B cell (primary cell): ENCODE data around the gene RLBP1. TPM values are rescaled to one million over a fixed set of nuclear protein-coding genes. Genes with fewer than 3 reads are reported as not detected.

Source experiments
- ATAC-seq: fragments of 200-7000 bp; cut with Tn5 transposase; one replicate; pipeline ENCODE4 v1.10.0; 2021; ENCODE audit warnings: low read depth, mild to moderate bottlenecking, moderate number of reproducible peaks, moderate library complexity
- CTCF ChIA-PET: fragments of 350-600 bp; sonication (Branson Sonifier 250); formaldehyde crosslinking; loops from one replicate; lab custom pipeline; 2021; ENCODE audit warnings: antibody characterized with exemption, inconsistent platforms; lab: Charles Lee
- POLR2A ChIA-PET: fragments of 350-600 bp; sonication (Branson Sonifier 250); formaldehyde crosslinking; loops from one replicate; lab custom pipeline; 2021; ENCODE audit warnings: antibody characterized with exemption; lab: Charles Lee
- DNase-seq: peaks from one replicate; pipeline ENCODE4 v3.0.0; 2013
- H2AFZ ChIP-seq: 2 replicates; pipeline ENCODE4 v1.6.1; 2012; ENCODE audit warnings: mild to moderate bottlenecking, low read depth, low read length; ENCODE audit not compliant: insufficient read depth, poor library complexity, severe bottlenecking
- H3K27ac ChIP-seq, 2 donors: 1 replicate in 1 of 2; 2 replicates in 1 of 2; pipeline ENCODE4 v1.5.1; 2012 to 2013; ENCODE audit warnings: low read length in 2 of 2, mild to moderate bottlenecking in 2 of 2, moderate library complexity in 1 of 2
- H3K27me3 ChIP-seq, 4 experiments: fragments of 200-600 bp in 1 of 4; sonication (generic) in 1 of 4; replicated peaks in 1 of 4; 1 replicate in 2 of 4; 2 replicates in 2 of 4; pipeline versions ENCODE4 v1.6.1 to v1.7.0; 2013 to 2016; ENCODE audit warnings: low read length in 3 of 4, mild to moderate bottlenecking in 2 of 4, mixed read lengths in 1 of 4, moderate library complexity in 1 of 4; ENCODE audit not compliant: insufficient read depth in 4 of 4, control insufficient read depth in 3 of 4; ENCODE audit errors: control extremely low read depth in 1 of 4
- H3K36me3 ChIP-seq, 2 experiments: replicated peaks in 1 of 2; 1 replicate in 1 of 2; 2 replicates in 1 of 2; pipeline versions ENCODE4 v1.6.1 to v1.7.1; 2013; ENCODE audit warnings: low read length in 1 of 2; ENCODE audit not compliant: insufficient read depth in 2 of 2, control insufficient read depth in 1 of 2; ENCODE audit errors: control extremely low read depth in 1 of 2, extremely low read depth in 1 of 2
- H3K4me1 ChIP-seq, 2 donors: fragments of 200-600 bp in 1 of 2; sonication (generic) in 1 of 2; 1 replicate in 1 of 2; 2 replicates in 1 of 2; pipeline versions ENCODE4 v1.5.1 to v1.6.1; 2013 to 2017; ENCODE audit warnings: low read length in 2 of 2; ENCODE audit not compliant: control insufficient read depth in 2 of 2, insufficient read depth in 2 of 2
- H3K4me2 ChIP-seq: replicated peaks from 2 replicates; pipeline ENCODE3; 2012; ENCODE audit warnings: mild to moderate bottlenecking, low read depth, low read length; ENCODE audit not compliant: poor library complexity, severe bottlenecking
- H3K4me3 ChIP-seq, 5 experiments: fragments of 200-600 bp in 1 of 5; sonication (generic) in 1 of 5; 1 replicate in 3 of 5; 2 replicates in 2 of 5; pipeline versions ENCODE4 v1.5.1 to v1.7.0; 2011 to 2016; ENCODE audit warnings: low read length in 4 of 5, mild to moderate bottlenecking in 4 of 5, low read depth in 2 of 5, control low read depth in 1 of 5, moderate library complexity in 1 of 5; ENCODE audit not compliant: insufficient read depth in 1 of 5; ENCODE audit errors: control extremely low read depth in 1 of 5, extremely low read depth in 1 of 5
- H3K79me2 ChIP-seq: fragments of 200-600 bp; sonication (generic); one replicate; pipeline ENCODE4 v1.6.0; 2016; ENCODE audit warnings: low read length; ENCODE audit not compliant: control insufficient read depth, insufficient read depth
- H3K9ac ChIP-seq: fragments of 200-600 bp; sonication (generic); 2 replicates; pipeline ENCODE4 v1.6.1; 2017; ENCODE audit warnings: mild to moderate bottlenecking, low read length, moderate library complexity
- H3K9me3 ChIP-seq, 3 donors: one replicate each; pipeline versions ENCODE4 v1.6.1 to v1.7.1; 2013; ENCODE audit warnings: low read length in 2 of 3; ENCODE audit not compliant: control insufficient read depth in 2 of 3, insufficient read depth in 1 of 3; ENCODE audit errors: control extremely low read depth in 1 of 3
- H4K20me1 ChIP-seq: 2 replicates; pipeline ENCODE4 v1.6.0; 2012; ENCODE audit warnings: mild to moderate bottlenecking, low read length; ENCODE audit not compliant: insufficient read depth, control insufficient read depth, poor library complexity, severe bottlenecking
- H3K27ac Mint-ChIP-seq: one replicate; pipeline ENCODE4 v1.8.0; 2021; ENCODE audit warnings: mixed read lengths
- H3K27me3 Mint-ChIP-seq: one replicate; pipeline ENCODE4 v1.8.0; 2021; ENCODE audit warnings: mixed read lengths
- H3K4me1 Mint-ChIP-seq: one replicate; pipeline ENCODE4 v1.8.0; 2021; ENCODE audit warnings: mixed read lengths
- H3K4me3 Mint-ChIP-seq: one replicate; pipeline ENCODE4 v1.8.0; 2021; ENCODE audit warnings: mixed read lengths
- H3K9me3 Mint-ChIP-seq: one replicate; pipeline ENCODE4 v1.8.0; 2022; ENCODE audit warnings: mixed read lengths; ENCODE audit not compliant: insufficient read depth
- CTCF ChIP-seq: fragments of 200-600 bp; IDR thresholded peaks from one replicate; pipeline ENCODE4 v1.8.0; 2022; ENCODE audit warnings: antibody characterized with exemption, mild to moderate bottlenecking
- EZH2 ChIP-seq: IDR thresholded peaks from 2 replicates; pipeline ENCODE4 v1.6.1; 2012; ENCODE audit warnings: borderline replicate concordance, low read depth, mild to moderate bottlenecking, moderate library complexity, low read length; ENCODE audit not compliant: insufficient read depth, poor library complexity, severe bottlenecking
- WGBS: methylation state at CpG from one replicate; pipeline ENCODE4 v1.1.5; 2013; ENCODE audit warnings: missing lambda C conversion rate; ENCODE audit not compliant: insufficient coverage; 5-methylcytosine and 5-hydroxymethylcytosine counted together
- intact Hi-C: fragments of 100-400 bp; cut with micrococcal nuclease; formaldehyde crosslinking; loops from one replicate; pipeline ENCODE4 v1.10.0; 2022
- polyA plus RNA-seq: library from polyadenylated mRNA; depleted of rRNA; stranded (reverse); fragments of >200 nt; gene quantifications from 2 replicates; pipeline ENCODE4 v1.2.3, GENCODE V29; 2012
- total RNA-seq, 2 donors: library from RNA; stranded (reverse); fragments of 120-200 nt in 1 of 2; gene quantifications; 1 replicate in 1 of 2; 2 replicates in 1 of 2; pipeline versions ENCODE4 v1.2.3 to v1.2.4, GENCODE V29; 2013 to 2022

RLBP1 gene
- total and polyA plus RNA-seq, 2 donors (not counting 1 experiment from before 2014, with no cell fraction given) = not detected

DNA sequence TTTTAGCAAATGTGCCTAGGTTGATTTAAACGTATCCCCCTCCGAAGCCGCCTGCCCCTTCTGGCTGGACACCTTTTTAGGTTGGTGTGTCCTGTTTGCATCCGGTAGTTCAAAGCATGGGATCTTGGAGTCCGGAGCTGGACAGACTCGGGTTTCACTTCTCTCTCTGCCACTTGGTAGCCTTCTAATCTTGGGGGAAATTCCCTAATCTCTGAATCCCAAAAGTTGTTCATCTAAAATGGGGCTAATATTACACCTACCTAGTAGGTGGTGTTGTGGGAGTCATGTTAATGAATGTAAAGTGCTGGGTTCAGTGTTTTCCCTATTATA is 23.2 kb upstream of the RLBP1 start:
- Histone ChIP-seq H3K27ac (peak overlapping the region in 1 of 2 donors; percentile 30), H4K20me1 (no peaks in the 10 kb centered on the region), H3K4me2 (peak overlapping the region; percentile 80), H2AFZ (peak overlapping the region; percentile 90), H3K4me1 (peaks cover 10 to 17% of the 10 kb centered on the region in 2 donors), H3K36me3 (peaks cover 0 to 3% of the 10 kb centered on the region in 2 experiments), H3K4me3 (peak overlapping the region; percentile 62 to 92 (median 76)), H3K9ac (peak overlapping the region; percentile 70), H3K27me3 (no peaks in the 10 kb centered on the region), H3K79me2 (no peaks in the 10 kb centered on the region), H3K9me3 (no peaks in the 10 kb centered on the region)
- WGBS = 0% methylated on average over 5 of the region's 6 CpGs
- Mint-ChIP-seq H3K27me3 (no peaks in the 10 kb centered on the region), H3K9me3 (no peaks in the 10 kb centered on the region), H3K4me1 (peaks cover 31% of the 10 kb centered on the region), H3K27ac (peak overlapping the region; percentile 81), H3K4me3 (peak overlapping the region; percentile 97)
- DNase-seq (peak; percentile 30), ATAC-seq (no peak)
- POLR2A ChIA-PET = interaction anchor here (0.9 kb wide), 1 partner anchor 90 kb away, joined by 3 read pairs; the partner anchor contains the start of gene POLG
- CTCF ChIA-PET = interaction anchor here (0.6 to 2.6 kb wide), 3 partner anchors 10 to 85 kb away, joined by 3 to 8 read pairs (median 3); no protein-coding TSS in a partner anchor
- TF ChIP-seq EZH2 (no peak), CTCF (no peak)
- intact Hi-C loops = loop anchor here (10.0 kb wide), 3 partner anchors 160 to 780 kb away; partner anchors contain the start of genes ABHD2, MRPL46, MRPS11 and TICRR
